Hepatocyte (in vitro differentiated cells): ENCODE data around the gene PAQR5.
"Not testable (repeated sequence)": the region's sequence is repeated elsewhere in the genome, so short reads cannot be mapped to it uniquely, and the experiment has no call there.

Source experiments
- CTCF ChIP-seq: fragments of 200-600 bp; sonication (generic); IDR thresholded peaks from 2 replicates; pipeline ENCODE4 v1.5.1; 2016; ENCODE audit warnings: antibody characterized with exemption, mild to moderate bottlenecking; ENCODE audit not compliant: poor library complexity
- EZH2 ChIP-seq: fragments of 200-600 bp; sonication (generic); IDR thresholded peaks from 2 replicates; pipeline ENCODE4 v1.6.1; 2016; ENCODE audit warnings: antibody characterized with exemption, mild to moderate bottlenecking, borderline replicate concordance
- EZH2phosphoT487 ChIP-seq: fragments of 200-600 bp; sonication (generic); IDR thresholded peaks from one replicate; pipeline ENCODE4 v1.6.1; 2018; ENCODE audit warnings: antibody characterized with exemption, mild to moderate bottlenecking, low read depth, moderate library complexity; ENCODE audit not compliant: unreplicated experiment, severe bottlenecking

GRCh38 chr15:69301101-69301500 is 2.4 kb downstream of the PAQR5 start:
- TF ChIP-seq EZH2phosphoT487, CTCF, EZH2: not testable (repeated sequence)
